Body of pancreas (tissue), 4 donors: ENCODE results near the gene HKDC1.

ENCODE experiments used
- POLR2A ChIP-seq, 3 donors: fragments of 450-650 bp; IDR thresholded peaks; one replicate each; pipeline ENCODE4 v1.6.1; 2016; ENCODE audit warnings: antibody characterized with exemption in 3 of 3, mild to moderate bottlenecking in 2 of 3
- TF ChIP-seq, protein P1 (sequence below), 7 experiments: fragments of 450-650 bp in 4 of 7; fragments of 200-600 bp in 3 of 7; sonication (generic) in 3 of 7; IDR thresholded peaks; one replicate each; pipeline ENCODE4 v1.5.1; 2016 to 2019; ENCODE audit warnings: antibody characterized with exemption in 7 of 7

DNA sequence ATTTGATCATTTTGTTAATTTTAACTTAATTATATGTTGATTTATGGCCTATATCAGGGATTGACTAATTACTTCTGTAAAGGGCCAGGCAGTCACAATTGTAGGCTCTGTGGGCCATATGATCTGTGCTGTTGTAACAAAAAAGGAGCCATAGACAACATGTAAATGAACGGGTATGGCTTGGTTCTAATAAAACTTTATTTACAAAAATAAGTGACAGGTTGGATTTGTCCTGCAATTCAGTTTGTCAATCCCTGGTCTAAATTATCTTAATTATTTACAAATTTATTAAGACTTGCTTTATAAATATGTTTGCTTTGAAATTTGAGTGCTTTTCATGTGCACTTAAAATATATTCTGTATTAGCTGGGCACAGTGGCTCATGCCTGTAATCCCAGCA, 55.3 kb downstream of the HKDC1 start:
- TF ChIP-seq, protein P1, sequence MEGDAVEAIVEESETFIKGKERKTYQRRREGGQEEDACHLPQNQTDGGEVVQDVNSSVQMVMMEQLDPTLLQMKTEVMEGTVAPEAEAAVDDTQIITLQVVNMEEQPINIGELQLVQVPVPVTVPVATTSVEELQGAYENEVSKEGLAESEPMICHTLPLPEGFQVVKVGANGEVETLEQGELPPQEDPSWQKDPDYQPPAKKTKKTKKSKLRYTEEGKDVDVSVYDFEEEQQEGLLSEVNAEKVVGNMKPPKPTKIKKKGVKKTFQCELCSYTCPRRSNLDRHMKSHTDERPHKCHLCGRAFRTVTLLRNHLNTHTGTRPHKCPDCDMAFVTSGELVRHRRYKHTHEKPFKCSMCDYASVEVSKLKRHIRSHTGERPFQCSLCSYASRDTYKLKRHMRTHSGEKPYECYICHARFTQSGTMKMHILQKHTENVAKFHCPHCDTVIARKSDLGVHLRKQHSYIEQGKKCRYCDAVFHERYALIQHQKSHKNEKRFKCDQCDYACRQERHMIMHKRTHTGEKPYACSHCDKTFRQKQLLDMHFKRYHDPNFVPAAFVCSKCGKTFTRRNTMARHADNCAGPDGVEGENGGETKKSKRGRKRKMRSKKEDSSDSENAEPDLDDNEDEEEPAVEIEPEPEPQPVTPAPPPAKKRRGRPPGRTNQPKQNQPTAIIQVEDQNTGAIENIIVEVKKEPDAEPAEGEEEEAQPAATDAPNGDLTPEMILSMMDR (IDR thresholded peaks at IDR 0.05), result no peak
- no peak for TF ChIP-seq POLR2A (IDR thresholded peaks at IDR 0.05)
